Thyroid gland (tissue), 4 donors: ENCODE results near the gene P3H3.

ENCODE experiments used
- POLR2A ChIP-seq, 2 donors: fragments of 450-650 bp; IDR thresholded peaks; one replicate each; pipeline ENCODE4 v1.6.1; 2017; ENCODE audit warnings: antibody characterized with exemption in 2 of 2, mild to moderate bottlenecking in 2 of 2, moderate library complexity in 1 of 2
- TF ChIP-seq, protein P1 (sequence below), 6 experiments: fragments of 200-600 bp in 3 of 6; fragments of 450-650 bp in 3 of 6; sonication (generic) in 3 of 6; IDR thresholded peaks; one replicate each; pipeline ENCODE4 v1.5.1; 2016 to 2019; ENCODE audit warnings: antibody characterized with exemption in 6 of 6, mild to moderate bottlenecking in 2 of 6, inconsistent platforms in 1 of 6, moderate library complexity in 1 of 6

DNA sequence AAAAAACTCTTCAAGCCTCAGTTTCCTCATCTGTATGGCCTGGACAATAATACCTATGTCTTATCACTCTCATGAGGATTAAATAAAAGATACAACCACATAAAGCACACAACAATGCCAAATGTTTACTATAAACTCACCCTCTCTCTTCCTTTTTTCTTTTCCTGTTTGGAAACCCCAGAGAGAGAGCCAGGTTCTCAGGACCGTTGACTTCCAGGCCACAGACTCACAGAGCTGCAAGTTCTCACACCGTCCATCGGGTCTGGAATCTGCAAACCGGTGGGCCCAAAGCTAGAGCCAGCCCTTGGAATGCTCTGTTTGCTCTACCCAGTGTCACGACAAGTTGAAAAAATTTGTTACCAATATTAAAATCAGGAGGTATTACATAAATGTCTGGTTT is 43.4 kb upstream of the P3H3 start:
- TF ChIP-seq, protein P1, sequence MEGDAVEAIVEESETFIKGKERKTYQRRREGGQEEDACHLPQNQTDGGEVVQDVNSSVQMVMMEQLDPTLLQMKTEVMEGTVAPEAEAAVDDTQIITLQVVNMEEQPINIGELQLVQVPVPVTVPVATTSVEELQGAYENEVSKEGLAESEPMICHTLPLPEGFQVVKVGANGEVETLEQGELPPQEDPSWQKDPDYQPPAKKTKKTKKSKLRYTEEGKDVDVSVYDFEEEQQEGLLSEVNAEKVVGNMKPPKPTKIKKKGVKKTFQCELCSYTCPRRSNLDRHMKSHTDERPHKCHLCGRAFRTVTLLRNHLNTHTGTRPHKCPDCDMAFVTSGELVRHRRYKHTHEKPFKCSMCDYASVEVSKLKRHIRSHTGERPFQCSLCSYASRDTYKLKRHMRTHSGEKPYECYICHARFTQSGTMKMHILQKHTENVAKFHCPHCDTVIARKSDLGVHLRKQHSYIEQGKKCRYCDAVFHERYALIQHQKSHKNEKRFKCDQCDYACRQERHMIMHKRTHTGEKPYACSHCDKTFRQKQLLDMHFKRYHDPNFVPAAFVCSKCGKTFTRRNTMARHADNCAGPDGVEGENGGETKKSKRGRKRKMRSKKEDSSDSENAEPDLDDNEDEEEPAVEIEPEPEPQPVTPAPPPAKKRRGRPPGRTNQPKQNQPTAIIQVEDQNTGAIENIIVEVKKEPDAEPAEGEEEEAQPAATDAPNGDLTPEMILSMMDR (IDR thresholded peaks at IDR 0.05): no peak
- TF ChIP-seq POLR2A (IDR thresholded peaks at IDR 0.05): no peak
